Osteoblast (primary cell): Measurements from ENCODE around the gene SEPTIN2. TPM values are rescaled to one million over a fixed set of nuclear protein-coding genes. Genes with fewer than 3 reads are reported as not detected.
"Not testable (repeated sequence)": the region's sequence is repeated elsewhere in the genome, so short reads cannot be mapped to it uniquely, and the experiment has no call there.

Experiments
- DNase-seq: peaks from one replicate; pipeline ENCODE4 v3.0.0; 2011; ENCODE audit warnings: low spot score, mixed read lengths; ENCODE audit not compliant: insufficient read length; ENCODE audit errors: missing footprints
- H2AFZ ChIP-seq: 2 replicates; pipeline ENCODE4 v1.6.0; 2011; ENCODE audit warnings: mild to moderate bottlenecking, low read length
- H3K27ac ChIP-seq: 2 replicates; pipeline ENCODE4 v1.5.1; 2011; ENCODE audit warnings: mild to moderate bottlenecking, low read depth, low read length, moderate library complexity
- H3K27me3 ChIP-seq: 2 replicates; pipeline ENCODE4 v1.6.0; 2012; ENCODE audit warnings: mild to moderate bottlenecking, control low read depth, inconsistent platforms, low read length, moderate library complexity; ENCODE audit not compliant: insufficient read depth
- H3K36me3 ChIP-seq: 2 replicates; pipeline ENCODE4 v1.5.1; 2011; ENCODE audit warnings: mild to moderate bottlenecking, low read length, control low read depth, moderate library complexity; ENCODE audit not compliant: insufficient read depth
- H3K4me1 ChIP-seq: 2 replicates; pipeline ENCODE4 v1.5.1; 2011; ENCODE audit warnings: mild to moderate bottlenecking, low read length, control low read depth, moderate library complexity; ENCODE audit not compliant: insufficient read depth
- H3K4me2 ChIP-seq: 2 replicates; pipeline ENCODE4 v1.6.0; 2011; ENCODE audit warnings: mild to moderate bottlenecking, low read length; ENCODE audit not compliant: insufficient read depth
- H3K4me3 ChIP-seq: fragments of 200-600 bp; sonication (generic); 3 replicates; pipeline ENCODE4 v1.5.1; 2012; ENCODE audit warnings: mild to moderate bottlenecking, low read length, inconsistent platforms; ENCODE audit not compliant: insufficient read depth
- H3K79me2 ChIP-seq: 2 replicates; pipeline ENCODE4 v1.6.0; 2012; ENCODE audit warnings: mild to moderate bottlenecking, low read length, control low read depth, inconsistent platforms; ENCODE audit not compliant: insufficient read depth
- H3K9me3 ChIP-seq: 2 replicates; pipeline ENCODE4 v1.5.1; 2011; ENCODE audit warnings: low read depth, low read length, control low read depth
- H4K20me1 ChIP-seq: 2 replicates; pipeline ENCODE4 v1.6.0; 2012; ENCODE audit warnings: mild to moderate bottlenecking, low read length, control low read depth; ENCODE audit not compliant: insufficient read depth
- total RNA-seq: library from RNA; depleted of rRNA; stranded (reverse); fragments of >200 nt; gene quantifications from 2 replicates; pipeline ENCODE4 v1.2.3, GENCODE V29; 2012
- TF ChIP-seq, protein P1 (sequence below): IDR thresholded peaks from 2 replicates; pipeline ENCODE4 v1.5.1; 2011; ENCODE audit warnings: mild to moderate bottlenecking, low read depth, low read length, moderate library complexity; ENCODE audit errors: extremely low read depth

SEPTIN2 gene
- total RNA-seq, 1 donor, result 418 TPM

DNA sequence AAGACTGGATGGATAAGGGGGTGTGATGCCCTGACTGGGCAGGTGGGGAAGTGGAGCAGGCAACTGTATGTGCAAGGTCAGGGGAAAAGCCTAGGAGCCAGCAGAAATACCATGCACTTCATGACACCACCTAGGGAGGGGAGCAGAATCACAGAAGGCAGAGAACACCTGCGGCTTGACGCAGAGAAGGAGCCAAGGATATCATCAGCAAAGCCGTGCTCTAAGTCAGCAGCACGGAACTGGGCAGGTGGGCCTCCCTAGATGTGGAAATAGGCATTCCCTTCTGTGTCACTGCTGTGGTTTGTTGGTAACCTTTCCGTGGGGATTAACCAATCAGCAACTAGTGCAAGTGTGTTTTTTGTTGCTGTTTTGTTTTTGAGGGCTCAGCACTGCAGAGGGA lies 41.6 kb upstream of the SEPTIN2 start:
- H3K27me3 ChIP-seq, result no peaks in the 10 kb centered on the region
- DNase-seq, result peak; percentile 9
- H4K20me1 ChIP-seq, result peaks cover 61% of the 10 kb centered on the region
- no peak overlapping the region for H3K4me3 ChIP-seq
- TF ChIP-seq, protein P1, sequence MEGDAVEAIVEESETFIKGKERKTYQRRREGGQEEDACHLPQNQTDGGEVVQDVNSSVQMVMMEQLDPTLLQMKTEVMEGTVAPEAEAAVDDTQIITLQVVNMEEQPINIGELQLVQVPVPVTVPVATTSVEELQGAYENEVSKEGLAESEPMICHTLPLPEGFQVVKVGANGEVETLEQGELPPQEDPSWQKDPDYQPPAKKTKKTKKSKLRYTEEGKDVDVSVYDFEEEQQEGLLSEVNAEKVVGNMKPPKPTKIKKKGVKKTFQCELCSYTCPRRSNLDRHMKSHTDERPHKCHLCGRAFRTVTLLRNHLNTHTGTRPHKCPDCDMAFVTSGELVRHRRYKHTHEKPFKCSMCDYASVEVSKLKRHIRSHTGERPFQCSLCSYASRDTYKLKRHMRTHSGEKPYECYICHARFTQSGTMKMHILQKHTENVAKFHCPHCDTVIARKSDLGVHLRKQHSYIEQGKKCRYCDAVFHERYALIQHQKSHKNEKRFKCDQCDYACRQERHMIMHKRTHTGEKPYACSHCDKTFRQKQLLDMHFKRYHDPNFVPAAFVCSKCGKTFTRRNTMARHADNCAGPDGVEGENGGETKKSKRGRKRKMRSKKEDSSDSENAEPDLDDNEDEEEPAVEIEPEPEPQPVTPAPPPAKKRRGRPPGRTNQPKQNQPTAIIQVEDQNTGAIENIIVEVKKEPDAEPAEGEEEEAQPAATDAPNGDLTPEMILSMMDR, result no peak
- H3K27ac ChIP-seq, result no peak overlapping the region
- H3K36me3 ChIP-seq, result no peaks in the 10 kb centered on the region
- H2AFZ ChIP-seq, result no peak overlapping the region
- H3K4me2 ChIP-seq, result no peak overlapping the region
- H3K9me3 ChIP-seq, result no peaks in the 10 kb centered on the region
- peaks cover 96% of the 10 kb centered on the region for H3K79me2 ChIP-seq
- peaks cover 29% of the 10 kb centered on the region for H3K4me1 ChIP-seq

DNA sequence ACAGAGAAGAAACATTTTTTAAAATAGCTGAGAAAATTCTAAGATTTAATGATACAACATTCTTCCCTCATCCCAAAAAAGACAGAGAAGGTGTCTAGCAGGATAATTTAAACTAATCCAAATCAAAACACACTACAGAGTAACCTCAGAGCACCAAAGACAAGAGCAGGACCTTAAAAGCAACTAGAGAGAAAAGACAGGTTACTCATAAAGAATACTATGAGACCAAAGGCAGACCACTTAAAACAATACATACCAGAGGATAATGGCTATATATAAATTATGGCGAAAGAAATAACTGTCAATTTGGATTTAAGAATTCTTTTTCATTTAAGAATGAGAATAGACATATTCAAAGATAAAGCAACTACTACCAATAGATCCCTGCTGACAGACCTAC lies 40.2 kb upstream of the SEPTIN2 start:
- H3K4me3 ChIP-seq, result no peak overlapping the region
- H2AFZ ChIP-seq, result no peak overlapping the region
- no peaks in the 10 kb centered on the region for H3K9me3 ChIP-seq
- no peaks in the 10 kb centered on the region for H3K27me3 ChIP-seq
- peaks cover 23% of the 10 kb centered on the region for H3K4me1 ChIP-seq
- H3K36me3 ChIP-seq, result no peaks in the 10 kb centered on the region
- peaks cover 96% of the 10 kb centered on the region for H3K79me2 ChIP-seq
- H3K27ac ChIP-seq, result no peak overlapping the region
- no peak overlapping the region for H3K4me2 ChIP-seq
- no peak for DNase-seq
- TF ChIP-seq, protein P1, result no peak
- peaks cover 56% of the 10 kb centered on the region for H4K20me1 ChIP-seq

DNA sequence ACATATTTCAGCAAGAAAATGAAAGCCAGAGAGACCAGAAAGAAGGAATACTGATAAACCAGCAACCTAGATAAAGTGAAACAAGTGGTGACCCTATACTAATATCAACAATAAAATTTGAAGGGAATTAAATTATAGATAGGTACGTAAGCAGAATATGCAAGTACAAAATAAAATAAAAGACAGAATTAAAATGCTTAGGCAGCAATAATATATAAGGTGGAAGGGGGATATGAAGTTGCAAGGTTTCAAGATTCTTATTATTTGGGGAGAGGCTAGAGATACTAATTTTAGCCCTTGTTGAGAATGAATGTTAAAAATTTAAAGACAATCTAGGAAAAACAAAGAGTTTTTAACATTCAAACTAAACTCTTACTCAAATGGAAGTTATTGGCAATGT lies 39.8 kb upstream of the SEPTIN2 start:
- Histone ChIP-seq H4K20me1 (peaks cover 52% of the 10 kb centered on the region), H3K4me2 (no peak overlapping the region), H3K4me3 (no peak overlapping the region), H3K4me1 (peaks cover 19% of the 10 kb centered on the region), H2AFZ (no peak overlapping the region), H3K9me3 (no peaks in the 10 kb centered on the region), H3K27ac (no peak overlapping the region), H3K36me3 (no peaks in the 10 kb centered on the region), H3K79me2 (peaks cover 96% of the 10 kb centered on the region), H3K27me3 (no peaks in the 10 kb centered on the region)
- DNase-seq, result no peak
- TF ChIP-seq, protein P1, result no peak

DNA sequence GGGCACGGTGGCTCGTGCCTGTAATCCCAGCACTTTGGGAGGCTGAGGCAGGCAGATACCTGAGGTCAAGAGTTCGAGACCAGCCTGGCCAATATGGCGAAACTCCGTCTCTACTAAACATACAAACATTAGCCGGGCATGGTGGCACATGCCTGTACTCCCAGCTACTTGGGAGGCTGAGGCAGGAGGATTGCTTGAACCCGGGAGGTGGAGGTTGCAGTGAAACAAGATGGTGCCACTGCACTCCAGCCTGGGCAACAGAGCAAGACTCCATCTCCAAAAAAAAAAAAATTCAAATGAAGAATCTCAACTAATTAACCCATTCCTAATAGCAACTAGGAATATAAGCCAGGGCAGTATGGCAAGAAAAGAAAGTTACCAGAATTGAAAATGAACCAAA lies 37.4 kb upstream of the SEPTIN2 start:
- not testable (repeated sequence) for H3K4me2 ChIP-seq, H2AFZ ChIP-seq, H3K9me3 ChIP-seq, H3K27ac ChIP-seq, H3K36me3 ChIP-seq, H3K4me3 ChIP-seq, DNase-seq, H3K4me1 ChIP-seq, H3K27me3 ChIP-seq
- Histone ChIP-seq H3K79me2 (peaks cover 100% of the 10 kb centered on the region), H4K20me1 (peaks cover 44% of the 10 kb centered on the region)

DNA sequence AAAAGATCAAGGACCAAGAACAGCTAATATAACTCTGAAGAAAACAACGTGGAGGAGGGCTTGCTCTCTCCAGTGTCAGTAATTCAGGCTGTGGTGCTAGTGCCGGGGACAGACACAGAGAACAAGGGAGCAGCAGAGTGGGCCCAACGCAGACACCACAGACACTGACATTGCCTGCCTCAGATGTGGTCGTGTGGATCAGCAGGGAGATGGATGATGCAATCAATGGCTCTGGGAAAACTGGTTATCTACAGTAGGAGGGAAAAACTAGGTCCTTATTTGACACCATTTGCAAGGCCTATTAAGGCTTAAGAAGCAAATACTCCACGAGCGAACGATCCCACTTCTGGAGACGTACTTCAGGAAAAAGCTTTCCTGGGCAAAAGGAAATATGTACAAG lies 36.3 kb upstream of the SEPTIN2 start:
- no peak overlapping the region for H3K4me3 ChIP-seq
- peaks cover 37% of the 10 kb centered on the region for H4K20me1 ChIP-seq
- H2AFZ ChIP-seq, result peak overlapping the region; percentile 67
- no peaks in the 10 kb centered on the region for H3K27me3 ChIP-seq
- peaks cover 8% of the 10 kb centered on the region for H3K4me1 ChIP-seq
- peaks cover 99% of the 10 kb centered on the region for H3K79me2 ChIP-seq
- no peak overlapping the region for H3K27ac ChIP-seq
- TF ChIP-seq, protein P1, result no peak
- DNase-seq, result no peak
- H3K9me3 ChIP-seq, result no peaks in the 10 kb centered on the region
- no peak overlapping the region for H3K4me2 ChIP-seq
- H3K36me3 ChIP-seq, result no peaks in the 10 kb centered on the region
